ENCODE results near the gene SLC25A25.
A peak's percentile ranks its signal among the peaks of the same experiment; 100 is the strongest.

The SLC25A25 gene

DNA sequence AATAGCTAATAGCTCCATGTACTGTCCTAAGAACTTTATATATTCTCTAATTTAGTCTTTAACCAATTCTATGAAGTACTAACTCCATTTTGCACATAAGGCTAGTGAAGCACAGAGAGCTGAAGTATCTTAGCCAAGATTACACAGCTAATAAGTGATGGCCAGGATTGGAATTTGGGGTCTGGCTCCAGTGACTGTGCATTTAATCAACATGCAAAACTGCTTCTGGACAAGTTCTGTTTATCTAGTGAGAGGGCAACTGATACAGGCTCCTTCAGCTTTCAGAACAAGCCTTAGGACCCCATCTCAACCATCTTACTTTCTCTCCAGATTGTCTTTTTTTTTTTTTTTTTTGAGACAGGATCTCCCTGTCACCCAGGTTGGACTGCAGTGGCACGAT, 21.3 kb downstream of the SLC25A25 start:
- in situ Hi-C loops (cut with HindIII; ENCODE audit: low pct_unique_long_range_greater_than_20kb, low sequenced_read_pairs): no loop called here
- no peak for DNase-seq (ENCODE audit: low read depth in 1 of 2, low spot score in 1 of 2)
- TF ChIP-seq JUND (IDR thresholded peaks at IDR 0.05; ENCODE audit: low read depth): no peak

DNA sequence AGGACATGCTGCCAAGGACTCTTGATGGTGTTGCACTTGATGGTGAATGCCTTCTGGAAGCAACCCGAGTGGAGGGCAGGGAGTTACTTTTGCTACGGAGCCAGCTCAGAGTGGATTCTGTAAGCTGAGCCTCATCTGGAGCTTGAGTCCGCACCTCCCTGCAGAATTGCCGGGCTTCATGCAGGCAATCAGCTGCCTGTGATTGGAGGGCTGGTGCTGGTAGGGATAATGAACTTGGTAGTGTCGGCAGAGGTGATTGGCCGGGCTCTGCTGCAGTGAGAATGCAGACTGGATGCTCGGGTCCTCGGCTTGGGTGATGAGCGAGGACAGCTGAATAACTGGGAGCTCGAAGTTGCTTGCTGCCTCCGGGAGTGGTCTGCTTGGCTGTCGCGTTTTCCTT, 23.1 kb downstream of the SLC25A25 start:
- DNase-seq (ENCODE audit: low read depth in 1 of 2, low spot score in 1 of 2): no peak
- in situ Hi-C loops (cut with HindIII; ENCODE audit: low pct_unique_long_range_greater_than_20kb, low sequenced_read_pairs): no loop called here
- no peak for TF ChIP-seq JUND (IDR thresholded peaks at IDR 0.05; ENCODE audit: low read depth)

DNA sequence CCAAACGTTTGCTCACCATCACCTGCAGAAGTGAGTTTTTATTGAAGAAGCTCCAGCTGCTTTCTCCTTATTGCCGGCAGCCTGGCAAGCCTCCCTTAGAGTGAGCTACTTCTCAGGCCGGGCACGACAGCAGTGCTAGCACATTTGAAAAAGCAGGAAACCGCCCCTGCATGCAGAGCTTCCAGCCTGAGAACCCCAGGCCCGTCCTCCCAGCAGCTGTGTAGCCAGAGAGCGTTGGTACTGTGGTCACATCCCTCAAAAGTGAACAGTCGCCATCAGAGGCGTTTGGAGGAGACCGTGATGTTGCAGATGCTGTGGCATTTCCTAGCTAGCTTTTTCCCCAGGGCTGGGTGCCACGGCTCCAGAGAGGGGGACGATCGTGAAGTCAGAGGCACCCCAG, 23.5 kb downstream of the SLC25A25 start:
- no peak for TF ChIP-seq JUND (IDR thresholded peaks at IDR 0.05; ENCODE audit: low read depth)
- in situ Hi-C loops (cut with HindIII; ENCODE audit: low pct_unique_long_range_greater_than_20kb, low sequenced_read_pairs): no loop called here
- DNase-seq (ENCODE audit: low read depth in 1 of 2, low spot score in 1 of 2): no peak

DNA sequence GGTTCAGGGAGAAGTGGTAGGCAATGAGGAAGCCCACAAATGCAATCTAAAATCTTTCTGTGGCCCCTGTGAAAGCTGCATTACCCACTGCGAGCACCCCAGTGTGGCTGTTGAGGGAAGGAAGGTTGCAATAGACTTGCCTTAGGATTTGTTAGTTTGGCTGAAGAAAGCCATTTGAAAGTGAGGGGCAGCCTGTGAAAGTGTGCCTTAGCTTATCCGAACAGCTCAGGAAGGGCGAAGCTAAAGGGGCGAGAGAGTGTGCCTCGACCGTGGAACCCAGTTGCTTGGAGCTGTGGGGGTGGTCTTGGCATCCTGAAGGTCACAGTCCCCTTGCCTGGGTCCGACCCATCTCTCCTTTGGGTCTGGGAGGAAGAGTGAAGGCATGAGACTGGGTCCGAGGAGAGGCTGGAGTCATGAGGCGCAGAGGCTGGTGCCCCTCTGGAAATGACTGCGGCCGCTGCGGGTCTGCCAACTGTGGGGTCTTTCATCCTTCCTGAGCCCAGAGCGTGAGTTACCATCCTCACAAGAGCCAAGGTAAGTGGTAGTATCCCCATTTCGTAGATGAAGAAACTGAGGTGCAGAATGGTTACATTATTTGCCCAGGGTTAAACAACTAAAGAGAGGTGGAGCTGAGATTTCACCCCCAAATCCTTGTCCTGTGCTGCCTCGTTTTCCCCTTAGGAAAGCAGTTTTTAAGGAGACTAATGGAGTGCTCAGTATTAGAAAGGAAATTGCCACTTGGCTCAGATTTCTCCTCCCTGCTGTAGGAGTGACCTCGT, 24.4 kb downstream of the SLC25A25 start:
- in situ Hi-C loops (cut with HindIII; ENCODE audit: low pct_unique_long_range_greater_than_20kb, low sequenced_read_pairs): no loop called here
- no peak for TF ChIP-seq JUND (IDR thresholded peaks at IDR 0.05; ENCODE audit: low read depth)
- no peak for DNase-seq (ENCODE audit: low read depth in 1 of 2, low spot score in 1 of 2)

DNA sequence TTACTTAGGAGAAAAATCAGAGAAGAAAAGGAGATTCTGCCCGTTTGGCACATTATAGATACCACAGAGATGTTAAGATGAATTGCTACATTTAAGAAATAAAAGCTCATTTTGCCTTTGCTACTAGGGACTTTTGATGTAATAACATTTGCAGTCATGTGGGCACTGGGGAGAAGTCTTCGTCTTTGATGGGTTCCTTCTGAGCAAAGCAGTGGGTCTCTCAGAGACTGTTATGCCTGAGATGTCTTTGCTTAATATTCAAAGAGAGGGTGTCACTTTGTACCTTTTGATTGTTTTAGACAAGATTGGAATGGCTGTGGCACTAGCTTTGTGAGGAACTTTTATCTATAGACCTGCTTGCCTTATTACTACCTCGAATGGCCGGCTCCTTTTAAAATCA, 25.0 kb downstream of the SLC25A25 start:
- no peak for TF ChIP-seq JUND (IDR thresholded peaks at IDR 0.05; ENCODE audit: low read depth)
- no peak for DNase-seq (ENCODE audit: low read depth in 1 of 2, low spot score in 1 of 2)
- in situ Hi-C loops (cut with HindIII; ENCODE audit: low pct_unique_long_range_greater_than_20kb, low sequenced_read_pairs): no loop called here

DNA sequence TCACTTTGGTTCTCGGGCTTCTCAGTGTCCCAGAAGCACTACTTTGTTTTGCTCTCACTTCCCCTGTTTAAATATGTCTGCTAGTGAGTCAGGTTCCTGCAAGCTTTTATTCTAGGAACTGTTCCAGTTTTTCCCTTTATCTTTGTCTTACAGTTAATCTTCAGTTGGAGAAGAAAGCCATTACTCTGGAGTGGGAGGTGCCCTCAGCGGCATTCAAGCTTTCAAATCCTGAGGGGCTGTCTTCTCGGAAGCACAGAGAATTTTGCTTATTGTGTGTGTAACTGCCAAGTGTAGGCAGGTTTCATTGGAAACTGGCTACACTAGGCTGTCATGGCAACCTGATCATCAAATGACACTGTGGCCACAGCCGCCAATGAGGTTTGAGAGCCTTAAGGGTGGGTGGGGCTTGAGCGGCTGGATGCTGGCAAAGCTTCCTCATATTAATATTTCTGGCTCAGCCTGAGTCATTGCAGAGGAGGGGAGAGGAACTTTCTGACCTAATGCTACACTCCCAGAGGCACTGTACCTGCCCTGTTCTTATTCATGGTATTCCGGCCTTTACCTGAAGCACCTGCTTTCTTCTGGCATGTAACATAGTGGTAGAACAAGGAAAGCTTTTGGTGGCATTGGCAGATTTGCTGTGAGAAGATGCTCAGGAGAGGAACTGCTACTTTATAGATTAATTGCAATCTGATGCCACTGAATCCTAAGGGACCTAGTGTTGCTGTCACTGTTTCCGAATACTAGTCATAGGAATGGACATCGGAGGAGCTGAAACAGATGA, 26.3 kb downstream of the SLC25A25 start:
- in situ Hi-C loops (cut with HindIII; ENCODE audit: low pct_unique_long_range_greater_than_20kb, low sequenced_read_pairs): no loop called here
- DNase-seq (ENCODE audit: low read depth in 1 of 2, low spot score in 1 of 2): peak; percentile 88 to 97
- TF ChIP-seq JUND (IDR thresholded peaks at IDR 0.05; ENCODE audit: low read depth): no peak

DNA sequence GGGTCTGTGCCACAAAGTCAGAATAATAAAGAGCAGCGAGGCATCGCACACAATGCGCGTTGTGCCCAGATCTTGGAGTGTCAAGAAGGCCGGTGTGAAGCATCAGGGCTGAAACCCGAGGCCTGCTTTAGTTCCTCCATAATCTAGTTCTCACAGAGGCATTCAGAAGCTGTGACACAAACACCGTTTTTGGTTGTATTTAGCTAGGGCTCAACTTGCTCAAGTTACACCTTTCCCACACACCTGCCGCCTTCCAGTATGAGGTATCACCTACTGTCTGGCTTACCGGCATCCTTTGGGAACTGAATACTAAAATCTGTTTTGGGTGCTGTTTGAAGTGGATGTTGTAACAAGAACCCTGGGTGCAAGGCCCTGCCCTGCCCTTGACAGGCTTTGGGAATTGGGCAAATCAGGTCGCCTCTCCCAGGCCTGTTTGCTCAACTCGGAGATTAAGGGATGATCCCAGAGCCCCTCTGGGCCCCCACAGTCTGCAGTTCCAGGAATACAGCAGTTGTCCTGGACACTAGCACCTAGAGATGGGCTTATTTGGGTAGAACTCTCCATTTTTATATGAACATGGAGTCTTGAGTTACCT, 27.0 kb downstream of the SLC25A25 start:
- in situ Hi-C loops (cut with HindIII; ENCODE audit: low pct_unique_long_range_greater_than_20kb, low sequenced_read_pairs): no loop called here
- TF ChIP-seq JUND (IDR thresholded peaks at IDR 0.05; ENCODE audit: low read depth): no peak
- no peak for DNase-seq (ENCODE audit: low read depth in 1 of 2, low spot score in 1 of 2)

DNA sequence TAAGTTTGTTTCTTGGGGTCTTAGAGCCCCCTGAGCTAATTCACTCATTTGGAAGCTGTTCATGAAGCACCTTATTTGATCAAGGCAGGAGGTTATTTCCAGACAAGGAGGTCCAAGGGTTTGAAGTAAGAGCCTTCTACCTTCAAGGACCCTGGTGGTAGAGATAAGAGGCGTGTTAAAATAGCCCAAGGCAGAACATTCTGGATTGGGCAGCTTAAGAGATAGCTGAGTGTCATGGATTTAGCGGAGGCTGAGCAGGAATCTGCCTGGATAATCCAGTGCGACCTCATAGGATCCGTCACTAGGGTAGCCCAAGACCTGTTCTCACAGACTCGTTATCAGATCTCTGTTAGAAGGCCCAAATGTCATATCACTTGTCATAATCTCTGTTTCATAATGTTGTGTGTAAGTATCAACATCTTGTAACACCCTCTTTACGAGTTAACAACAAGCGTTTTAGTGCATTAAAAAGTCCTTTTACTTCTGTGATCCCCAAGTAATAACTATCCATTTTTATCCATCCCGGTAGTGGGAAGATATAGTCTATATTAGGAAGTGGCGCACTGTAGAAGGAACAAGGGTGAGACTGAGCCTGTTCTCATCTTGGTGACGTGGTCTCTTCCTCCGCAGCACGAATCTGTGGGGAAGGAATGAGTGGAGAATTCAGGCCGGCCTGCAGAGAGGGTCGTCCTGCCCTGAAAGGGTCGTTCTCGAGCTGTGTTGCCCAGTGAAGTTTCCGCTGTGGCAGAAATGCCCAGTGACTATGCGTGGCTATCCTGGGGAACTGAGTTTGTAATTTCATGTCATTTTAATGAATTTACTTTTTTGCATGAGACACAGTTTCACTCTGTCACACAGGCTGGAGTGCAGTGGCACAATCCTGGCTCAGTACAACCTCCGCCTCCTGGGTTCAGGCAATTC, 28.8 kb downstream of the SLC25A25 start:
- DNase-seq (ENCODE audit: low read depth in 1 of 2, low spot score in 1 of 2): no peak
- no peak for TF ChIP-seq JUND (IDR thresholded peaks at IDR 0.05; ENCODE audit: low read depth)
- in situ Hi-C loops (cut with HindIII; ENCODE audit: low pct_unique_long_range_greater_than_20kb, low sequenced_read_pairs): no loop called here

DNA sequence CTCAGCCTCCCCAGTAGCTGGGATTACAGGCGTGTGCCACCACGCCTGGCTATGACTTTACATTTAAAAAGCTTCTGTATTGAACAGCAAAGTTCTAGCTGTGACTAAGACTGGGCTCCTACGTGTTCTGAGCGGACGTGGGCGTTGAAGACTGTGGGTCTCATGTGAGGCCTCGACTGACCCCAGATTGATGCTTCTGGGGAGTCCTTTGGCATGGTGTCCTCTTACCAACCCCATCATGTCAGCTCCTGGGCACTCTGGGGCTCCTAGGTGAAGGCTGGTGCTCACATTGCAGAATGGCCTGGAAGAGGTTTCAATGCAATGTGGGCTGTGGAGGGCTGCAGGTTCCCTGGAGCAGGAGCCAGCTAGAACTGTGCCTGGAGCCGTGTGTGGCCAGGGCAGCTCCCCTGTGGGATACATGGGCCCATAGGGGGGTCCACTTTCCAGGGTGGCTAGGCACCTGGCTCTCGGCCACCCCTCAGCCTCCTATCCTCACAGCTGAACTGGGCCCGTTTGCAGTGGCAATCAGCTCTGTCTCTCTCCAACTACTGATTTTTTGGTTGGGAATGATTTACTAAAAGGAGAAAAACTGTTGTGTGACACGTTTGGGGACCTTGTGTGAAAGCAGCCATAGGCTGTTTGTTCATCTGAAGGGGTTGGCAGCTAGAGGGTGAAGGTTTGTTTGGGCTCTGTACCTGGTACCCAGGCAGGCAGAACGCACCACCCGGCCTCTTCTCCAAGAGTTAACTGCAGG, 29.7 kb downstream of the SLC25A25 start:
- TF ChIP-seq JUND (IDR thresholded peaks at IDR 0.05; ENCODE audit: low read depth): no peak
- no peak for DNase-seq (ENCODE audit: low read depth in 1 of 2, low spot score in 1 of 2)
- in situ Hi-C loops (cut with HindIII; ENCODE audit: low pct_unique_long_range_greater_than_20kb, low sequenced_read_pairs): no loop called here

DNA sequence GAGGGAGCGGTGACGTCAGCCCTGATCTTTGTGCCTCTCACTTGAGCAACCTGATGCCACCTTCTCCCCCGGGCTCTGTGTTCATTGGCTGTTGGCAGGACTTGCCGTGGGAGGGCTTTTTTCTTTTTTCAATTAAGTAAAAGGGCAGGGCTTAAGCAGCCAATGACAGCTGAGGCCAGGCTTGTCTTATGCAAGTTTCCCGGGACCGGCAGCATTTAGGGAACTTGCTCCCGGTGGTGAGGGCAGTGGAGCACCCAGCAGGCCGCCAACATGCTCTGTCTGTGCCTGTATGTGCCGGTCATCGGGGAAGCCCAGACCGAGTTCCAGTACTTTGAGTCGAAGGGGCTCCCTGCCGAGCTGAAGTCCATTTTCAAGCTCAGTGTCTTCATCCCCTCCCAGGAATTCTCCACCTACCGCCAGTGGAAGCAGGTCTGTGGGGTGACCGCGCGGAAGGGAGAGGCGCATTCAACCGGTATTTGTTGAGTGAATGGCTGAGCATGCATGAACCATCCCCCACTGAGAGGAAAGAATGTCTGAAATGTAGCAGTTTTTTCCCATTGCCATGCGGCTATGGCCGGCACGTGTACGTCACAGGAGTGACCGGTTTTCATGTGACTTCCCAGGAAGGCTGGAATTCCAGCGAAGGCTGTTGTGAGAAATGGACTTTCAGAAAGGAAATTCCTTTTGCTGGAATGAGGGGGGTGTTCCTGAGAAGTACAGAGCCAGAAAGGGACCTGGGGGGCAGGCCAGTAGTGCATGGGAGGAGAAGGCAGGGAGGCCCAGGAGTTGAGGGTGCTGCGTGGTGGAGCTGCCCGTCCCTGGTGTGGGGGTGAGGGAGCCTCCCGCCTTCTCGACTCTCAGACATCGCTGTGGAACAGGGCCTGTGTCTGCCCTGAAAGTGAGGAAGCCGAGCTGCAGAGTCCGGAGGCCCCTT, 30.5 kb downstream of the SLC25A25 start:
- in situ Hi-C loops (cut with HindIII; ENCODE audit: low pct_unique_long_range_greater_than_20kb, low sequenced_read_pairs): no loop called here
- peak; percentile 90 to 100 for DNase-seq (ENCODE audit: low read depth in 1 of 2, low spot score in 1 of 2)
- peak; percentile 55; the same call in 1 of the 2 replicates for TF ChIP-seq JUND (IDR thresholded peaks at IDR 0.05; ENCODE audit: low read depth)
